HEK293T (cell line): Measurements from ENCODE around the gene LMAN2L.

Experiments
- BHLHE40 ChIP-seq: fragments of 450-650 bp; IDR thresholded peaks from 2 replicates; pipeline ENCODE4 v1.6.1; 2016; ENCODE audit warnings: mild to moderate bottlenecking, moderate library complexity, borderline replicate concordance
- ELF4 ChIP-seq: fragments of 450-650 bp; IDR thresholded peaks from 2 replicates; pipeline ENCODE4 v1.6.1; 2017; ENCODE audit warnings: antibody characterized with exemption
- FOXA1 ChIP-seq: fragments of 450-650 bp; IDR thresholded peaks from 2 replicates; pipeline ENCODE4 v1.6.1; 2016; ENCODE audit warnings: mild to moderate bottlenecking
- FOXK2 ChIP-seq: fragments of 450-650 bp; IDR thresholded peaks from 2 replicates; pipeline ENCODE4 v1.6.1; 2016; ENCODE audit warnings: mild to moderate bottlenecking
- FOXM1 ChIP-seq: fragments of 450-650 bp; IDR thresholded peaks from 2 replicates; pipeline ENCODE4 v1.6.1; 2017; ENCODE audit warnings: mild to moderate bottlenecking, borderline replicate concordance
- HDGF ChIP-seq: fragments of 450-650 bp; IDR thresholded peaks from 2 replicates; pipeline ENCODE4 v1.6.1; 2017; ENCODE audit warnings: antibody characterized with exemption, borderline replicate concordance
- L3MBTL2 ChIP-seq: fragments of 450-650 bp; conservative IDR thresholded peaks from 2 replicates; pipeline ENCODE4 v1.6.1; 2016; ENCODE audit warnings: mild to moderate bottlenecking
- SP1 ChIP-seq: fragments of 450-650 bp; IDR thresholded peaks from 2 replicates; pipeline ENCODE4 v1.6.1; 2017
- SUZ12 ChIP-seq: fragments of 450-650 bp; IDR thresholded peaks from 2 replicates; pipeline ENCODE4 v1.6.1; 2016; ENCODE audit warnings: mild to moderate bottlenecking
- ZNF384 ChIP-seq: fragments of 450-650 bp; IDR thresholded peaks from 2 replicates; pipeline ENCODE4 v1.6.1; 2016
- TF ChIP-seq, protein P1 (sequence below): fragments of 450-650 bp; IDR thresholded peaks from 2 replicates; pipeline ENCODE4 v1.6.1; 2016

DNA sequence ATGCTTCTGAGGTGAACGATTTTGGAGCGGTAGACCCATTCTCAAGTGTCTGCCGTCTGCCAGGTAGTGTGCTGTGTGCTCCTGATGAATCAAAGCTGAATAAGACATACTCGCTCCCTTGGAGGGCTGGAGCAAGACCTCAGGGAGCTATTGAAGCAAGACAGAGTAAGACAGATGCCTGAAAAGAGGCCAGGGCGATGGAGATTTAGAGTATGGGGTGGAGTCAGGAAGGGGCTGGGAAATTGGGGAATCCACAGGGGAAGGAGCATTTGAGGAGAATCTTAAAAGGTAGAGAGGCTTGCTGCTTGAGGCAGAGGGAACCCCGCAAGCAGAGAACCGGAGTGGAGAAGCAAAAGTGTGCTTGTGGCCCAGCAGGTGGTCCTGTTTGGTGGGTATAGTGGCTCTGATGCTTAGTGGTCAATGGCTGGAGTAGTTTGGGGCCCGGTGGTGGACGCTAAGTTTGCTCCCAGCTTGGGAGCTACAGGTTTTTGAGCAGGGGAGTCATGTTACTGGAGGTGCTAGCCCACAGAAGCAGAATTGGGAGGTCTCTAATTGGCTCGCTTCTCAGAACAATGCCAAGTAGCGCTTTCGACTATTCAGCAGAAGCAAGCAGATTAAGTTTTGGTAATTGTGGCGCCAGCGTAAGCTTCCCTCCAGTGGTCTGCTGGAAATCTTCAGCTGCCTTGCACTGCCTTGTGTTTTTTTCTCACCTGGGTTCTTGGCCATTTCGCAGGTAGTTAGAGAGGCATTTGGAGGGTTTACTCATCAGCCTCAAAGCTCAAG, 22.9 kb upstream of the LMAN2L start:
- no peak for TF ChIP-seq BHLHE40
- TF ChIP-seq FOXM1, result no peak
- TF ChIP-seq HDGF, result no peak
- no peak for TF ChIP-seq FOXK2
- TF ChIP-seq, protein P1, sequence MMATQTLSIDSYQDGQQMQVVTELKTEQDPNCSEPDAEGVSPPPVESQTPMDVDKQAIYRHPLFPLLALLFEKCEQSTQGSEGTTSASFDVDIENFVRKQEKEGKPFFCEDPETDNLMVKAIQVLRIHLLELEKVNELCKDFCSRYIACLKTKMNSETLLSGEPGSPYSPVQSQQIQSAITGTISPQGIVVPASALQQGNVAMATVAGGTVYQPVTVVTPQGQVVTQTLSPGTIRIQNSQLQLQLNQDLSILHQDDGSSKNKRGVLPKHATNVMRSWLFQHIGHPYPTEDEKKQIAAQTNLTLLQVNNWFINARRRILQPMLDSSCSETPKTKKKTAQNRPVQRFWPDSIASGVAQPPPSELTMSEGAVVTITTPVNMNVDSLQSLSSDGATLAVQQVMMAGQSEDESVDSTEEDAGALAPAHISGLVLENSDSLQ, result no peak
- no peak for TF ChIP-seq SUZ12
- no peak for TF ChIP-seq SP1
- TF ChIP-seq ELF4, result no peak
- no peak for TF ChIP-seq FOXA1
- TF ChIP-seq L3MBTL2, result no peak; the same call in 1 of the 2 replicates
- no peak for TF ChIP-seq ZNF384
